ENCODE measurements around the gene STRIP2.
"Not testable (repeated sequence)": the region's sequence is repeated elsewhere in the genome, so short reads cannot be mapped to it uniquely, and the experiment has no call there.

Gene STRIP2

DNA sequence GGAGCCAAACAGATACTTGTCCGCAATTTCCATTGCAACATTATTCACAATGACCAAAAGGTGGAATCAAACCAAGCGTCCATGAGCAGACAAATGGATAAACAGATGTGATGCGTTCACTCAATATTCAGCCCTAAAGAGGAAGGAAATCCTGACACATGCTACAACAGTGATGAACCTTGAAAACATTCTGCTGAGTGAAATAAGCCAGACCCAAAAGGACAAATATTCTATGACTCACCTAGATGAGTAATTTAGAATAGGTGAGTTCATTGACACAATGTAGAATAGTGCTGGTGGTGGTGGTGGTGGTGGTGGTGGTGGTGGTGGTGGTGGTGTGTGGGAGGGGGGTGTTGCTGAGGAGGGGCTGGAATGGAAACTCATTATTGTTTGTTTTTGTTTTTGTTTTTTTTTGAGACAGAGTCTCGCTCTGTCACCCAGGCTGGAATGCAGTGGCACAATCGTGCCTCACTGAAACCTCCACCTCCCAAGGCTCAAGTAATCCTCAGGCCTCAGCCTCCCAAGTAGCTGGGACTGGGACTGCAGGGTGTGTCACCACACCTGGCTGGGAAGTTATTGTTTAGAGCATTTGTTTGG is 96.7 kb downstream of the STRIP2 start:
- no peak overlapping the region for H3K9ac ChIP-seq (ENCODE audit: low read depth, low read length)
- no peaks in the 10 kb centered on the region for H3K4me1 ChIP-seq (ENCODE audit: insufficient read depth, low read length)
- no peak overlapping the region for H3K27ac ChIP-seq (ENCODE audit: low read length)
- H2AFZ ChIP-seq (ENCODE audit: low read depth, low read length): no peak overlapping the region
- TF ChIP-seq EZH2 (IDR thresholded peaks at IDR 0.05; ENCODE audit: borderline replicate concordance, low read depth, low read length, severe bottlenecking): no peak
- TF ChIP-seq, protein P1, sequence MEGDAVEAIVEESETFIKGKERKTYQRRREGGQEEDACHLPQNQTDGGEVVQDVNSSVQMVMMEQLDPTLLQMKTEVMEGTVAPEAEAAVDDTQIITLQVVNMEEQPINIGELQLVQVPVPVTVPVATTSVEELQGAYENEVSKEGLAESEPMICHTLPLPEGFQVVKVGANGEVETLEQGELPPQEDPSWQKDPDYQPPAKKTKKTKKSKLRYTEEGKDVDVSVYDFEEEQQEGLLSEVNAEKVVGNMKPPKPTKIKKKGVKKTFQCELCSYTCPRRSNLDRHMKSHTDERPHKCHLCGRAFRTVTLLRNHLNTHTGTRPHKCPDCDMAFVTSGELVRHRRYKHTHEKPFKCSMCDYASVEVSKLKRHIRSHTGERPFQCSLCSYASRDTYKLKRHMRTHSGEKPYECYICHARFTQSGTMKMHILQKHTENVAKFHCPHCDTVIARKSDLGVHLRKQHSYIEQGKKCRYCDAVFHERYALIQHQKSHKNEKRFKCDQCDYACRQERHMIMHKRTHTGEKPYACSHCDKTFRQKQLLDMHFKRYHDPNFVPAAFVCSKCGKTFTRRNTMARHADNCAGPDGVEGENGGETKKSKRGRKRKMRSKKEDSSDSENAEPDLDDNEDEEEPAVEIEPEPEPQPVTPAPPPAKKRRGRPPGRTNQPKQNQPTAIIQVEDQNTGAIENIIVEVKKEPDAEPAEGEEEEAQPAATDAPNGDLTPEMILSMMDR (IDR thresholded peaks at IDR 0.05; ENCODE audit: borderline replicate concordance, extremely low read depth, low read length, poor library complexity, severe bottlenecking): no peak
- H3K79me2 ChIP-seq (ENCODE audit: insufficient read depth, low read length): no peaks in the 10 kb centered on the region
- H3K4me3 ChIP-seq (ENCODE audit: low read depth in 1 of 2, low read length in 2 of 2): no peak overlapping the region
- H4K20me1 ChIP-seq (ENCODE audit: insufficient read depth, low read length): no peaks in the 10 kb centered on the region
- no peaks in the 10 kb centered on the region for H3K9me3 ChIP-seq (ENCODE audit: insufficient read depth, low read length, severe bottlenecking)
- H3K4me2 ChIP-seq (ENCODE audit: insufficient read depth, low read length): no peak overlapping the region
- H3K36me3 ChIP-seq (ENCODE audit: insufficient read depth, low read length): no peaks in the 10 kb centered on the region
- ATAC-seq (ENCODE audit: insufficient read depth, low read depth): no peak
- H3K27me3 ChIP-seq (ENCODE audit: insufficient read depth, low read length, poor library complexity): no peaks in the 10 kb centered on the region
- no peak for DNase-seq

DNA sequence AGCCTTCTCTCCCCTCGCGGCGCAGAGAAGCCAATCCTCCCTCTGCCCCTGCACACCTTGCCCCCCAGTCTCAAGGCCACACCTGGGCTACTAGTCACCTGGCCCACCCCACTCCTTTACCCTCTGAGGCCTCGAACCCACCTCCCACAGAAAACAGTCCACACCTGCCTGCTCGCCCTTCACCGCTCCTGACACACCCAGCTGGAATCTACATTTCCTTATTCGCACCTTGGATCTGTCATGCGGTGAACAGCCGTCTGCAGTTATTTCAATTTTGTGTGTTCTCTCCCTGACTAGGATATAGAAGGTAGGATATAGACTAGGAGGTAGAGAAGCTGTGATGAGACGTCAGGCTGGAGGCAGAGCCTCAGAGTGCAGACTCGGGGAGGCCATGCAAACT is 97.5 kb downstream of the STRIP2 start:
- Histone ChIP-seq H3K9ac (ENCODE audit: low read depth, low read length) (no peak overlapping the region), H3K27me3 (ENCODE audit: insufficient read depth, low read length, poor library complexity) (no peaks in the 10 kb centered on the region), H3K9me3 (ENCODE audit: insufficient read depth, low read length, severe bottlenecking) (no peaks in the 10 kb centered on the region), H3K36me3 (ENCODE audit: insufficient read depth, low read length) (no peaks in the 10 kb centered on the region), H3K79me2 (ENCODE audit: insufficient read depth, low read length) (no peaks in the 10 kb centered on the region), H3K4me3 (ENCODE audit: low read depth in 1 of 2, low read length in 2 of 2) (no peak overlapping the region), H3K4me1 (ENCODE audit: insufficient read depth, low read length) (peaks cover 5% of the 10 kb centered on the region; the same call in 1 of the 2 replicates), H2AFZ (ENCODE audit: low read depth, low read length) (no peak overlapping the region), H4K20me1 (ENCODE audit: insufficient read depth, low read length) (no peaks in the 10 kb centered on the region), H3K27ac (ENCODE audit: low read length) (no peak overlapping the region), H3K4me2 (ENCODE audit: insufficient read depth, low read length) (no peak overlapping the region)
- DNase-seq (no peak), ATAC-seq (ENCODE audit: insufficient read depth, low read depth) (no peak)
- no peak for TF ChIP-seq EZH2 (IDR thresholded peaks at IDR 0.05; ENCODE audit: borderline replicate concordance, low read depth, low read length, severe bottlenecking)
- TF ChIP-seq, protein P1 (IDR thresholded peaks at IDR 0.05; ENCODE audit: borderline replicate concordance, extremely low read depth, low read length, poor library complexity, severe bottlenecking): no peak

DNA sequence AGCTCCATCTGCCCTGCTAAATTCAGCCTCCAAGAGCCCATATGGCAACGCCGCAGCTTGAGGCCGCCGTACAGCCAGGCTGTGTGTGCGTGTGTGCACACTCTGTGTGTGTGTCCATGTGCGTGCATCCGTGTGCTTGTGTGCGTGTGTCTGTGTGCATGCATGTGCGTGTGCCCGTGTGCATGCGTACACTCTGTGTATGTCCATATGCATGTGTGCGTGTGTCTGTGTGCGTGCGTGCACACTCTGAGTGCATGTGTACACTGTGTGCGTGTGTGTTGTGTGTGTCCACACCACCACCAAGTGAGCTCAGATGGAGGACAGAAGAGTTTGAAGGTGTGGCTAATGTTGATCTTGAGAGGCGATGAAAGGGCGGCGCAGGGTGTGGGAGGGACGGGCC is 98.1 kb downstream of the STRIP2 start:
- TF ChIP-seq, protein P1 (IDR thresholded peaks at IDR 0.05; ENCODE audit: borderline replicate concordance, extremely low read depth, low read length, poor library complexity, severe bottlenecking): no peak
- no peak for TF ChIP-seq EZH2 (IDR thresholded peaks at IDR 0.05; ENCODE audit: borderline replicate concordance, low read depth, low read length, severe bottlenecking)
- no peak overlapping the region for H3K4me3 ChIP-seq (ENCODE audit: low read depth in 1 of 2, low read length in 2 of 2)
- H3K79me2 ChIP-seq (ENCODE audit: insufficient read depth, low read length): no peaks in the 10 kb centered on the region
- no peaks in the 10 kb centered on the region for H3K27me3 ChIP-seq (ENCODE audit: insufficient read depth, low read length, poor library complexity)
- no peaks in the 10 kb centered on the region for H3K9me3 ChIP-seq (ENCODE audit: insufficient read depth, low read length, severe bottlenecking)
- H4K20me1 ChIP-seq (ENCODE audit: insufficient read depth, low read length): no peaks in the 10 kb centered on the region
- no peak overlapping the region for H3K9ac ChIP-seq (ENCODE audit: low read depth, low read length)
- DNase-seq: no peak
- H3K36me3 ChIP-seq (ENCODE audit: insufficient read depth, low read length): no peaks in the 10 kb centered on the region
- no peak for ATAC-seq (ENCODE audit: insufficient read depth, low read depth)
- H3K27ac ChIP-seq (ENCODE audit: low read length): no peak overlapping the region
- peaks cover 5% of the 10 kb centered on the region; the same call in 1 of the 2 replicates for H3K4me1 ChIP-seq (ENCODE audit: insufficient read depth, low read length)
- H3K4me2 ChIP-seq (ENCODE audit: insufficient read depth, low read length): no peak overlapping the region
- no peak overlapping the region for H2AFZ ChIP-seq (ENCODE audit: low read depth, low read length)

DNA sequence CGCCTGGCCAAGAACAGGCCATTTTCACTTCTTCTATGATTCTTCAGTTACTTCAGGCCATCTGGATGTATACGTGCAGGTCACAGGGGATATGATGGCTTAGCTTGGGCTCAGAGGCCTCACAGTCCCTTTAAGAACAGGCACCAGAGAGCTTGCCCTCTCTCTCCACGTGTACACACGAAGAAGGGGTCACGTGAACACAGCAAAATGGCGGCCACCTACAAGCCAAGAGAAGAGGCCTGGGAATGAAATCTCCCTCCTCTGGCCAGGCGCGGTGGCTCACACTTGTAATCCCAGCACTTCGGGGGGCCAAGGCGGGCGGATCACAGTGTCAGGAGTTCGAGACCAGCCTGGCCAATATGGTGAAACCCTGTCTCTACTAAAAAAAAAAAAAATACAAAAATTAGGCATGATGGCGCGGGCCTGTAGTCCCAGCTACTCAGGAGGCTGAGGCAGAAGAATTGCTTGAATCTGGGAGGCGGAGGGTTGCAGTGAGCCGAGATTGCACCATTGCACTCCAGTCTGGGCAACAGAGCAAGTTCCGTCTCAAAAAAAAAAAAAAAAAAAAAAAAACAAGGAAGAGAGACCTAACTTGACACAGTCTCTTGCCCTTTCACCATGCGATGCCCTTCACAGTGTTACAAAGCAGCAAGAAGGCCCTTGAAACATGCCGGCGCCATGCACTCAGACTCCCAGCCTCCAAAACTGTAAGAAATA is 100.5 kb downstream of the STRIP2 start:
- not testable (repeated sequence) for H3K4me1 ChIP-seq (ENCODE audit: insufficient read depth, low read length); H3K36me3 ChIP-seq (ENCODE audit: insufficient read depth, low read length); H3K9me3 ChIP-seq (ENCODE audit: insufficient read depth, low read length, severe bottlenecking); H3K4me2 ChIP-seq (ENCODE audit: insufficient read depth, low read length); DNase-seq; H3K9ac ChIP-seq (ENCODE audit: low read depth, low read length); H3K79me2 ChIP-seq (ENCODE audit: insufficient read depth, low read length); H4K20me1 ChIP-seq (ENCODE audit: insufficient read depth, low read length); H2AFZ ChIP-seq (ENCODE audit: low read depth, low read length); H3K4me3 ChIP-seq (ENCODE audit: low read depth in 1 of 2, low read length in 2 of 2); ATAC-seq (ENCODE audit: insufficient read depth, low read depth); H3K27me3 ChIP-seq (ENCODE audit: insufficient read depth, low read length, poor library complexity); H3K27ac ChIP-seq (ENCODE audit: low read length)
